Heart left ventricle (tissue), 16 donors: ENCODE results near the gene NTM. TPM values are rescaled to one million over a fixed set of nuclear protein-coding genes. Genes with fewer than 3 reads are reported as not detected.

Experiments used
- ATAC-seq, 4 donors: fragments of 200-7000 bp; cut with Tn5 transposase; one replicate each; pipeline ENCODE4 v1.9.1; 2020 to 2022; ENCODE audit warnings: moderate library complexity in 4 of 4, mild to moderate bottlenecking in 3 of 4, moderate number of reproducible peaks in 1 of 4
- DNase-seq, 5 donors: peaks; one replicate each; pipeline ENCODE4 v3.0.0-alpha.2; 2020
- H3K27ac ChIP-seq, 12 donors: fragments of 200-600 bp; sonication (generic) in 4 of 12; one replicate each; pipeline versions ENCODE4 v1.5.0 to v1.8.0; 2016 to 2022; ENCODE audit warnings: mild to moderate bottlenecking in 2 of 12
- H3K27me3 ChIP-seq, 9 donors: fragments of 200-600 bp; sonication (generic) in 2 of 9; one replicate each; pipeline versions ENCODE4 v1.5.1 to v1.8.0; 2016 to 2022; ENCODE audit warnings: mild to moderate bottlenecking in 3 of 9
- H3K36me3 ChIP-seq, 9 donors: fragments of 200-600 bp; sonication (generic) in 2 of 9; one replicate each; pipeline versions ENCODE4 v1.5.0 to v1.8.0; 2018 to 2022; ENCODE audit warnings: mild to moderate bottlenecking in 2 of 9
- H3K4me1 ChIP-seq, 12 donors: fragments of 200-600 bp; sonication (generic) in 4 of 12; one replicate each; pipeline versions ENCODE4 v1.5.0 to v1.8.0; 2016 to 2022; ENCODE audit warnings: mild to moderate bottlenecking in 3 of 12
- H3K4me3 ChIP-seq, 12 donors: fragments of 200-600 bp; sonication (generic) in 4 of 12; one replicate each; pipeline versions ENCODE4 v1.5.0 to v1.8.0; 2017 to 2022; ENCODE audit warnings: mild to moderate bottlenecking in 9 of 12, moderate library complexity in 4 of 12
- H3K9me3 ChIP-seq, 12 donors: fragments of 200-600 bp; sonication (generic) in 4 of 12; one replicate each; pipeline versions ENCODE4 v1.5.0 to v1.8.0; 2016 to 2022; ENCODE audit warnings: mild to moderate bottlenecking in 1 of 12
- POLR2A ChIP-seq, 2 donors: fragments of 450-650 bp; IDR thresholded peaks; one replicate each; pipeline ENCODE4 v1.6.1; 2017; ENCODE audit warnings: antibody characterized with exemption in 2 of 2, mild to moderate bottlenecking in 2 of 2, moderate library complexity in 2 of 2
- WGBS, 4 donors: extraction: QIAGEN DNeasy Blood & Tissue Kit in 2 of 4; methylation state at CpG; one replicate each; pipeline versions ENCODE4 v1.1.5 to v1.1.7; 2013 to 2018; 5-methylcytosine and 5-hydroxymethylcytosine counted together
- intact Hi-C, 10 donors: fragments of 100-400 bp; cut with DNase I; formaldehyde crosslinking; loops; one replicate each; pipeline versions ENCODE4 v1.11.1 to v1.14.2; 2022
- polyA plus RNA-seq, 2 donors: library from polyadenylated mRNA; stranded (reverse); fragments of 200-250 nt; gene quantifications; one replicate each; pipeline ENCODE4 v1.2.3, GENCODE V29; 2013
- total RNA-seq, 9 donors: library from RNA; depleted of rRNA in 2 of 9; stranded (reverse); fragments of >200 nt in 2 of 9; fragmentation: NEBNext Ultra II Directional in 3 of 9; extraction: Animal tissue kit (Norgen Biotek cat#: 25700) in 3 of 9; gene quantifications; one replicate each; pipeline versions ENCODE4 v1.1.0 to v1.2.4, GENCODE V29; 2016 to 2023
- TF ChIP-seq, protein P1 (sequence below), 12 donors: fragments of 200-600 bp; sonication (generic) in 4 of 12; IDR thresholded peaks; one replicate each; pipeline versions ENCODE4 v1.5.0 to v1.8.0; 2018 to 2022; ENCODE audit warnings: antibody characterized with exemption in 12 of 12, mild to moderate bottlenecking in 5 of 12
- donor health status: ischemic (EF 13 %, LVEDD 7.1; RV severe dilation, severe dysfunction).
- donor health status: healthy with polysubstance abuse.
- donor health status: DM: no; HTN: yes; CAD: no.
- donor health status: DM: no; HTN: no; CAD: no.
- donor health status: ischemic (EF 25% LVEDD 6.9; RV normal size, moderate dysfunction).
- donor health status: ischemic (EF 25% LVEDD 5.7; RV mildly dilated, moderate dysfunction).
- donor health status: healthy.
- donor health status: DM: yes; HTN: yes; CAD: no.
- donor health status: ischemic (EF 35%, LVEDD 5.7; RV mildly dilated, moderate dysfunction).
- donor health status: nonischemic (EF 11% LVEDD 7.7; RV severe dilation, severe dysfunction).
- donor health status: DM: yes; HTN: yes; CAD: no.
- donor health status: PGD.
- donor health status: ischemic (EF 29% LVEDD 5.4; RV normal size, mild dysfunction).
- donor health status: nonischemic (EF 23%, LVEDD 6.1; RV moderate dilation, normal function).

The NTM gene
- total and polyA plus RNA-seq, 11 donors = 0.40 to 7.7 (median 1.5) TPM

DNA sequence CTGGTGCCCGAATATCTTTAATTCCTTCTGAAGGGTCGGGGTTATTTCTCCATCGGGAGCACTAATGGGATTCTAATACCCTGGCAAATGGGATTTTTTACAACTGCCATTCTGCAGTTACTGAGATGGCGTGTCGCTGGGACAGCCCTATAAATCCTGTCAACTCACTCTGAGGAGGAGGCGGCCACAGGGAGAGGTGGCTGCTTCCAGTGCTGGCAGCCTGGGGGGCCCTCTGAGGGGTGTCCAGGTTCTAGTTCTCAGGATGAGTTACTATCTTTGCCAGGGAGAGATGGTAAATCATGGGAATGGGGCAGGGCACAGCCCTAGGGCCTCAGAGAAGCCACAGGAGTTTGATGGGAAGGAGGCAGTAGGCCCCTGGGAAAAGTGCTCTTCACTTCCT, 135.9 kb downstream of the NTM start:
- Histone ChIP-seq H3K4me3 (no peak overlapping the region), H3K27me3 (peaks cover 0 to 22% (median 0%) of the 10 kb centered on the region in 9 donors), H3K9me3 (no peaks in the 10 kb centered on the region), H3K4me1 (no peaks in the 10 kb centered on the region), H3K36me3 (no peaks in the 10 kb centered on the region), H3K27ac (no peak overlapping the region)
- WGBS, 4 donors = 85 to 95% (median 88%) methylated on average over 6 of the region's 6 CpGs
- intact Hi-C loops = loop anchor here in 3 of 10 donors (5.0 to 10.0 kb wide), 3 partner anchors 102 to 439 kb away; no protein-coding TSS in a partner anchor
- no peak for DNase-seq
- TF ChIP-seq, protein P1, sequence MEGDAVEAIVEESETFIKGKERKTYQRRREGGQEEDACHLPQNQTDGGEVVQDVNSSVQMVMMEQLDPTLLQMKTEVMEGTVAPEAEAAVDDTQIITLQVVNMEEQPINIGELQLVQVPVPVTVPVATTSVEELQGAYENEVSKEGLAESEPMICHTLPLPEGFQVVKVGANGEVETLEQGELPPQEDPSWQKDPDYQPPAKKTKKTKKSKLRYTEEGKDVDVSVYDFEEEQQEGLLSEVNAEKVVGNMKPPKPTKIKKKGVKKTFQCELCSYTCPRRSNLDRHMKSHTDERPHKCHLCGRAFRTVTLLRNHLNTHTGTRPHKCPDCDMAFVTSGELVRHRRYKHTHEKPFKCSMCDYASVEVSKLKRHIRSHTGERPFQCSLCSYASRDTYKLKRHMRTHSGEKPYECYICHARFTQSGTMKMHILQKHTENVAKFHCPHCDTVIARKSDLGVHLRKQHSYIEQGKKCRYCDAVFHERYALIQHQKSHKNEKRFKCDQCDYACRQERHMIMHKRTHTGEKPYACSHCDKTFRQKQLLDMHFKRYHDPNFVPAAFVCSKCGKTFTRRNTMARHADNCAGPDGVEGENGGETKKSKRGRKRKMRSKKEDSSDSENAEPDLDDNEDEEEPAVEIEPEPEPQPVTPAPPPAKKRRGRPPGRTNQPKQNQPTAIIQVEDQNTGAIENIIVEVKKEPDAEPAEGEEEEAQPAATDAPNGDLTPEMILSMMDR (IDR thresholded peaks at IDR 0.05) = no peak
- TF ChIP-seq POLR2A (IDR thresholded peaks at IDR 0.05) = no peak
- no peak for ATAC-seq

DNA sequence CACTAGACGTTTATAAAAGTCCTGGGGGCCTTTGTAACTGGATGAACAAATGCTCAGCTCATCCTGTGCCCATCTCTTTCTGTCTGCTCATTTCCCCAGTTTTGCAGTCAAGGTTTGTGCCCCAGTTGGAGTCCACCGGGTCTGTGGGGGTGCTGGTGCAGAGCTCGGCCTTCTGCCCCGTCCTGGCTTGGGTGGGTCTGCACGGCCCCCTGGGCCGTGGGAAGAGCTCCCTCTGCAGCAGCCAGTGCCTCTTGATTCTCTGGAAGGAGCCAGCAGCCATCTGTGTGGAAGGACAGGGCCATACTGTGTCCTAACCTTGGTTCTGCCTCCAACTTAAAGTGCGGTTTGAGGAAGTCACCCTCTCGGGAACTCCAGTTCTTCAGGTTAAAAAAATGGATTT, 140.2 kb downstream of the NTM start:
- peaks cover 0 to 11% (median 0%) of the 10 kb centered on the region in 9 donors for H3K27me3 ChIP-seq
- no peak overlapping the region for H3K27ac ChIP-seq
- no peaks in the 10 kb centered on the region for H3K36me3 ChIP-seq
- H3K4me1 ChIP-seq = no peaks in the 10 kb centered on the region
- H3K4me3 ChIP-seq = no peak overlapping the region
- no peak for TF ChIP-seq POLR2A (IDR thresholded peaks at IDR 0.05)
- TF ChIP-seq, protein P1 (IDR thresholded peaks at IDR 0.05) = no peak
- intact Hi-C loops = loop anchor here in 8 of 10 donors (1.0 to 10.0 kb wide), 9 partner anchors 86 to 448 kb away; no protein-coding TSS in a partner anchor
- no peaks in the 10 kb centered on the region for H3K9me3 ChIP-seq
- WGBS, 4 donors = 73 to 82% (median 80%) methylated on average over 7 to 8 of the region's 8 CpGs
- ATAC-seq = no peak
- DNase-seq = no peak

DNA sequence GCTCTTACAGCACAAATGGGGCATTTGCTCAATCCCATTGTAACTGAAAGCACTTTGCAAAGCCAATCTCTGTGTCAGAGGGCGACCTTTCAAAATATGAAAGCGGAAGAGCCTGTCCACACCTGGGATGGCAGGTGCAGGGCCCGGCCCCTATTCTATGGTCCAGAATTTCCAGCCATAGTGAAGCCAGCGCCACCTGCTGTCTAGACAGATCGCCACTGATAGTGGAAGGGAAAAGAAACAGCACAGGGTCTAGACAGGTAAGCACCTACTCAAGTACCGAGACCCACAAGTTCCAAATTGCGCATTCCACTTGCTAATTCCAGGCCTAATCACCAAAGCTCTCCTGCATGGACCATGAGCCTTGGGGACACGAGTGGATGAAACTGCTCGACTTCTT, 141.4 kb downstream of the NTM start:
- ATAC-seq = peak in 3 of 4 donors; percentile 37 to 59 (median 46)
- intact Hi-C loops = loop anchor here in 8 of 10 donors (1.0 to 10.0 kb wide), 10 partner anchors 87 to 449 kb away; no protein-coding TSS in a partner anchor

DNA sequence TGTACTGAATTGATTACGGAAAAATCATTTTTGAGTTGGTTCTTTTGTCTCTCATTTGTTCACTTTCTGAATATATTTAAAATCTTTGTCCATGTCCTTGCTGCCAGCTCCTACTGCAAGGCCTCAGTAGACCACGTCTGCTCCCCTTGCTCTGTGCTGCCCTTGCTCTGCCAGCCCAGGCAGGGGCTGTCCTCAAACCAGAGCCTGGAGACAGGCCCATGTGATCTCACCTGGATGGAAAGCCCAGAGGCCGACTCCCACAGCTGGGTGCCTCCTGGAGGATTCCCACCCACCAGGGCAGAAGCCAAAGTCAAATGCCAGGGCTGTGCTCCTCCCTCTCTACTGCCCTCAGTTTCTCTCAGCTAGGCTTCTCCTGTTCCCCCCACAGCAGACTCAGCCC, 141.8 kb downstream of the NTM start:
- no peaks in the 10 kb centered on the region for H3K4me1 ChIP-seq
- intact Hi-C loops = loop anchor here in 7 of 10 donors (2.0 to 10.0 kb wide), 9 partner anchors 87 to 450 kb away; no protein-coding TSS in a partner anchor
- no peak for DNase-seq
- no peak overlapping the region for H3K4me3 ChIP-seq
- TF ChIP-seq, protein P1 (IDR thresholded peaks at IDR 0.05) = no peak
- TF ChIP-seq POLR2A (IDR thresholded peaks at IDR 0.05) = no peak
- no peak overlapping the region for H3K27ac ChIP-seq
- H3K9me3 ChIP-seq = no peaks in the 10 kb centered on the region
- peak in 1 of 4 donors; percentile 29 for ATAC-seq
- 69 to 80% (median 74%) methylated on average over 3 of the region's 3 CpGs for WGBS, 4 donors
- H3K27me3 ChIP-seq = no peaks in the 10 kb centered on the region
- H3K36me3 ChIP-seq = no peaks in the 10 kb centered on the region

More for the DNA sequence above, 141.4 kb downstream of the NTM start:
- Histone ChIP-seq H3K4me1 (no peaks in the 10 kb centered on the region), H3K27me3 (no peaks in the 10 kb centered on the region), H3K27ac (no peak overlapping the region), H3K9me3 (no peaks in the 10 kb centered on the region), H3K4me3 (no peak overlapping the region), H3K36me3 (no peaks in the 10 kb centered on the region)
- WGBS, 4 donors = 52 to 60% (median 55%) methylated on average over 9 of the region's 9 CpGs
- TF ChIP-seq, protein P1 (IDR thresholded peaks at IDR 0.05) = peak in 11 of 12 donors; percentile 13 to 58 (median 43)
- no peak for TF ChIP-seq POLR2A (IDR thresholded peaks at IDR 0.05)
- peak in 1 of 5 donors; percentile 49 for DNase-seq
